HepG2 (cell line): ENCODE results near the gene FRMD1. TPM values are rescaled to one million over a fixed set of nuclear protein-coding genes. Genes with fewer than 3 reads are reported as not detected.
A peak's percentile ranks its signal among the peaks of the same experiment; 100 is the strongest.

Experiments
- HNF4G ChIP-seq, 2 experiments: sonication (generic) in 1 of 2; formaldehyde crosslinking in 1 of 2; IDR thresholded peaks; 2 replicates each; pipeline versions ENCODE4 v1.4.0 to v1.6.1; 2011 to 2020; ENCODE audit warnings: borderline replicate concordance in 2 of 2, low read depth in 2 of 2, mild to moderate bottlenecking in 2 of 2, low read length in 1 of 2, missing genetic modification reagents in 1 of 2, moderate library complexity in 1 of 2
- KAT7 ChIP-seq: IDR thresholded peaks from 2 replicates; pipeline ENCODE4 v1.6.1; 2018; ENCODE audit warnings: borderline replicate concordance, missing compliant biosample characterization
- MLX ChIP-seq: IDR thresholded peaks from 2 replicates; pipeline ENCODE4 v1.6.1; 2016
- NCOA5 ChIP-seq: sonication (generic); formaldehyde crosslinking; IDR thresholded peaks from 2 replicates; pipeline ENCODE4 v1.4.0; 2020; ENCODE audit warnings: missing genetic modification reagents
- RNF219 ChIP-seq: sonication (generic); formaldehyde crosslinking; IDR thresholded peaks from 2 replicates; pipeline ENCODE4 v1.5.0; 2020; ENCODE audit warnings: mild to moderate bottlenecking, missing genetic modification reagents
- TAF1 ChIP-seq: sonication (generic); formaldehyde crosslinking; IDR thresholded peaks from 2 replicates; pipeline ENCODE4 v1.4.0; 2020; ENCODE audit warnings: missing genetic modification reagents
- TCF12 ChIP-seq, 2 experiments: fragments of 450-650 bp in 1 of 2; sonication (generic) in 1 of 2; formaldehyde crosslinking in 1 of 2; IDR thresholded peaks; 2 replicates each; pipeline versions ENCODE4 v1.6.1 to v1.8.0; 2017 to 2022; ENCODE audit warnings: antibody characterized with exemption in 1 of 2, mild to moderate bottlenecking in 1 of 2, missing genetic modification reagents in 1 of 2, moderate library complexity in 1 of 2
- TCF7 ChIP-seq: sonication (generic); IDR thresholded peaks from 2 replicates; pipeline ENCODE4 v1.6.1; 2016; ENCODE audit warnings: antibody characterized with exemption, low read depth
- TSC22D2 ChIP-seq: sonication (generic); formaldehyde crosslinking; IDR thresholded peaks from 2 replicates; pipeline ENCODE4 v1.5.1; 2020; ENCODE audit warnings: missing genetic modification reagents, mild to moderate bottlenecking, borderline replicate concordance
- ZBTB34 ChIP-seq: sonication (generic); formaldehyde crosslinking; IDR thresholded peaks from 2 replicates; pipeline ENCODE4 v1.8.0; 2022; ENCODE audit warnings: mild to moderate bottlenecking, missing genetic modification reagents
- ZFP41 ChIP-seq: sonication (generic); formaldehyde crosslinking; IDR thresholded peaks from 2 replicates; pipeline ENCODE4 v1.4.0; 2020; ENCODE audit warnings: mild to moderate bottlenecking, missing genetic modification reagents, borderline replicate concordance
- ZNF350 ChIP-seq: sonication (generic); formaldehyde crosslinking; IDR thresholded peaks from 2 replicates; pipeline ENCODE4 v1.4.0; 2020; ENCODE audit warnings: mild to moderate bottlenecking, low read depth, missing genetic modification reagents, borderline replicate concordance
- ZNF549 ChIP-seq: sonication (generic); formaldehyde crosslinking; IDR thresholded peaks from 2 replicates; pipeline ENCODE4 v1.5.0; 2020; ENCODE audit warnings: missing genetic modification reagents
- ZSCAN20 ChIP-seq: sonication (generic); formaldehyde crosslinking; IDR thresholded peaks from 2 replicates; pipeline ENCODE4 v1.4.0; 2020; ENCODE audit warnings: missing genetic modification reagents, mild to moderate bottlenecking, borderline replicate concordance
- polyA plus RNA-seq, 8 experiments: library from polyadenylated mRNA; depleted of rRNA in 3 of 8; stranded (reverse) in 7 of 8; unstranded in 1 of 8; fragments of >200 nt; fragmentation: Illumina TruSeq in 4 of 8; extraction: Trizol in 4 of 8; gene quantifications; 2 replicates each; pipeline versions ENCODE4 v1.2.1 to v1.2.3, GENCODE V29; 2011 to 2016; ENCODE audit warnings: low read depth in 4 of 8, missing spikeins in 1 of 8, mixed read lengths in 1 of 8; ENCODE audit not compliant: insufficient read depth in 1 of 8
- total RNA-seq, 5 experiments: library from RNA; depleted of rRNA; stranded (reverse); fragments of >200 nt; fragmentation: Illumina TruSeq; extraction: Trizol; gene quantifications; 2 replicates each; pipeline ENCODE4 v1.2.3, GENCODE V29; 2016; ENCODE audit warnings: low read depth in 1 of 5
- TF ChIP-seq, protein P1 (sequence below): sonication (generic); formaldehyde crosslinking; IDR thresholded peaks from 2 replicates; pipeline ENCODE4 v1.4.0; 2020; ENCODE audit warnings: mild to moderate bottlenecking, missing genetic modification reagents

The FRMD1 gene
- total and polyA plus RNA-seq, 2 of the 13 experiments (the other 11 are each of a cell fraction or from before 2014, with no cell fraction given): 0.01 TPM; not detected in 1

DNA sequence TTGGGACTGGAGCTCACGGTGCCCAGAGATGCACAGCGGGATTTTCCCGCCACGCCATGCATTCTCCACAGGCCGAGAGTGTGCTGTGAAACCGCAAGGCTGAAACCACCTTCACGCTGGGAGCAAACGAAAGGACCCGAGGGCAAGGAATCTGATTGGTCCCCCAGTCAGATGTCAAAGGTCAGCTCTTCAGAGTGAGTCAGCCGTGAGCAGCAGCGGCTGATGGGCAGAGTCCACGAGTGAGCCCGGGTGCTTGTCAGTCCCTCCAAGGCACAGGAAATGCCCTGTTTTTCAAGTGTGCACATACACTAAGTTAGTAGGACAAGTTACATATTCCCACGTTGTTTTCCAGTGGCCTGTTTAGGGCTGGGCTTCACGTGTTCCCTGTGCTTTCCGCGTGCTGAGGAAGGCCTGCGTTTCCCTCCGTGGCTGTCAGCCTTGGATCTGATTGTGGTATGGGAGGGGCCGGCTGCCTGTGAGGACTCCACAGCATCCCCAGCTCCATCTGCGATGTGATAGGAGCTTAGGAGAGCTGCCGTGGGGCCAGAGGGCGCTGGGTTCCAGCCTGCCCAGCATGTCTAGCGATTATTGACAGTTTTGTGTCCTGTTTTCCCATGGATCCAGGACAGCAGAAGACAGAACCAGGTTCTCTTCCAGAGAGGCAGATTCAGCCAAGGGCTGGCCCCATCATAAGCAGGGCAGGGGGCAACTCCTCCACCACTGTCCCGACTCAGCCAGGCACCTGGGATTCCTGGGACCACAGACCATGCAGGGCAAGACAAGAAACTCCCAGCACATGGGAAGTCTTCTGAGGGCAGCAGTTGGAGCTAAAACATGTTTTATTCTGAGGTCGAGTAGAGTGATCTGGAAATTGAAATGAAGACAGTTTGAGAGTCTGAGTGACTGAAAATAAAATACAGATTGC, 38.2 kb upstream of the FRMD1 start (continued):
- TF ChIP-seq ZSCAN20 (CRISPR knock-in tag) (no peak), NCOA5 (CRISPR knock-in tag) (no peak), ZFP41 (CRISPR knock-in tag) (no peak), RNF219 (CRISPR knock-in tag) (no peak), HNF4G (IDR thresholded peaks at IDR 0.05; ENCODE audit: borderline replicate concordance, low read depth, low read length) (peak; percentile 60; the same call in 1 of the 2 replicates), HNF4G (CRISPR knock-in tag; IDR thresholded peaks at IDR 0.05; ENCODE audit: borderline replicate concordance, low read depth) (no peak), MLX (CRISPR knock-in tag) (0 out of 2 replicates have a peak, but pooled peaks have one; percentile 8), TCF7 (no peak), TCF12 (IDR thresholded peaks at IDR 0.05) (no peak), TCF12 (CRISPR knock-in tag; IDR thresholded peaks at IDR 0.05) (no peak), KAT7 (CRISPR knock-in tag) (no peak), TAF1 (CRISPR knock-in tag) (no peak), TSC22D2 (no peak), ZNF350 (CRISPR knock-in tag) (peak; percentile 19; the same call in 1 of the 2 replicates), ZBTB34 (CRISPR knock-in tag) (no peak), ZNF549 (CRISPR knock-in tag) (no peak)
- TF ChIP-seq, protein P1, sequence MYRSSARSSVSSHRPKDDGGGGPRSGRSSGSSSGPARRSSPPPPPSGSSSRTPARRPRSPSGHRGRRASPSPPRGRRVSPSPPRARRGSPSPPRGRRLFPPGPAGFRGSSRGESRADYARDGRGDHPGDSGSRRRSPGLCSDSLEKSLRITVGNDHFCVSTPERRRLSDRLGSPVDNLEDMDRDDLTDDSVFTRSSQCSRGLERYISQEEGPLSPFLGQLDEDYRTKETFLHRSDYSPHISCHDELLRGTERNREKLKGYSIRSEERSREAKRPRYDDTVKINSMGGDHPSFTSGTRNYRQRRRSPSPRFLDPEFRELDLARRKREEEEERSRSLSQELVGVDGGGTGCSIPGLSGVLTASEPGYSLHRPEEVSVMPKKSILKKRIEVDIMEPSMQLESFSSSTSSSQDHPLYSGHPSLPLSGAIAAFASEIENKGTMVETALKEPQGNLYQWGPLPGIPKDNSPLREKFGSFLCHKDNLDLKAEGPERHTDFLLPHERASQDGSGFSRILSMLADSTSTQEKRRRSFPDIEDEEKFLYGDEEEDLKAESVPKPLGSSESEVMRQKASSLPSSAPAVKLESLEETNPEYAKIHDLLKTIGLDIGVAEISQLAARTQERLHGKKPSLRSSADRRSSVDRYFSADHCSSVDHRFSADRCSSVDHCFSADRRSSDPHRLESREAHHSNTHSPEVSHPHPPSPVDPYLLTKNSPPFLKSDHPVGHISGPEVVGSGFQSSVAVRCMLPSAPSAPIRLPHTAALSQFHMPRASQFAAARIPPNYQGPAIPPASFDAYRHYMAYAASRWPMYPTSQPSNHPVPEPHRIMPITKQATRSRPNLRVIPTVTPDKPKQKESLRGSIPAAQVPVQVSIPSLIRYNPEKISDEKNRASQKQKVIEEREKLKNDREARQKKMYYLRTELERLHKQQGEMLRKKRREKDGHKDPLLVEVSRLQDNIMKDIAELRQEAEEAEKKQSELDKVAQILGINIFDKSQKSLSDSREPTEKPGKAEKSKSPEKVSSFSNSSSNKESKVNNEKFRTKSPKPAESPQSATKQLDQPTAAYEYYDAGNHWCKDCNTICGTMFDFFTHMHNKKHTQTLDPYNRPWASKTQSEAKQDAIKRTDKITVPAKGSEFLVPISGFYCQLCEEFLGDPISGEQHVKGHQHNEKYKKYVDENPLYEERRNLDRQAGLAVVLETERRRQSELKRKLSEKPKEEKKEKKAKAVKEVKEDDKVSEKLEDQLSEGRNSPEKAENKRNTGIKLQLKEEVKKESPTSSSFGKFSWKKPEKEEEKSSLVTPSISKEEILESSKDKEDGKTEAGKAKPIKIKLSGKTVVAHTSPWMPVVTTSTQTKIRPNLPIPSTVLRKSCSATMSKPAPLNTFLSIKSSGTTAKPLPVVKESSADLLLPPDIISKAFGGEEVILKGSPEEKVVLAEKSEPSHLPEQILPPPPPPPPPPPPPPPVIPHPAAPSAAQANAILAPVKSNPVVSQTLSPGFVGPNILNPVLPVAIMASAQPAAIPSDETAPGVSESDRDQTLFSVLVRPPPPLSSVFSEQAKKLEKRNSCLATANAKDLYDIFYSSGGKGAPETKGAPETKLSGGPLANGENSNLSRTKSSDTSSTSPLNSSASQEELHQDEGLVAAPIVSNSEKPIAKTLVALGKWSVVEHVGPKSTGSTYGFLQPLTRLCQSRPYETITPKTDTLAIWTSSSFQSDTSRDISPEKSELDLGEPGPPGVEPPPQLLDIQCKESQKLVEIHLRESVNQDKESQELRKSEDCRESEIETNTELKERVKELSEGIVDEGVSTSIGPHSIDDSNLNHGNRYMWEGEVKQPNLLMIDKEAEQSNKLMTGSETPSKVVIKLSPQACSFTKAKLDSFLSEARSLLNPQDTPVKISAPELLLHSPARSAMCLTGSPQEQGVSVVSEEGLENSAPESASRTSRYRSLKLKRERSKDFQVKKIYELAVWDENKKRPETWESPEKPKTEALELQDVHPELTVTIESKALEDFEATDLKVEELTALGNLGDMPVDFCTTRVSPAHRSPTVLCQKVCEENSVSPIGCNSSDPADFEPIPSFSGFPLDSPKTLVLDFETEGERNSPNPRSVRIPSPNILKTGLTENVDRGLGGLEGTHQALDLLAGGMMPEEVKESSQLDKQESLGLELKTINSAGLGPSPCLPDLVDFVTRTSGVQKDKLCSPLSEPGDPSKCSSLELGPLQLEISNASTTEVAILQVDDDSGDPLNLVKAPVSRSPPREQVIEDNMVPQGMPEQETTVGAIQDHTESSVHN: no peak
